Fibroblast of lung (primary cell): ENCODE results near the gene PIF1. TPM values are rescaled to one million over a fixed set of nuclear protein-coding genes. Genes with fewer than 3 reads are reported as not detected.

ENCODE experiments used
- DNase-seq, 2 donors: peaks; one replicate each; pipeline versions ENCODE4 v3.0.0 to v3.0.0-alpha.2; 2010; ENCODE audit warnings: low read depth in 2 of 2
- H2AFZ ChIP-seq: 2 replicates; pipeline ENCODE4 v1.5.1; 2012; ENCODE audit warnings: low read length, control low read depth, inconsistent platforms
- H3K27ac ChIP-seq: 2 replicates; pipeline ENCODE4 v1.5.1; 2011; ENCODE audit warnings: low read length, control low read depth; ENCODE audit not compliant: insufficient read depth
- H3K27me3 ChIP-seq: 2 replicates; pipeline ENCODE4 v1.5.1; 2011; ENCODE audit warnings: mild to moderate bottlenecking, low read length; ENCODE audit not compliant: control insufficient read depth, insufficient read depth
- H3K36me3 ChIP-seq: 2 replicates; pipeline ENCODE4 v1.5.1; 2011; ENCODE audit warnings: low read length; ENCODE audit not compliant: control insufficient read depth, insufficient read depth
- H3K4me1 ChIP-seq: 2 replicates; pipeline ENCODE4 v1.5.1; 2011; ENCODE audit warnings: low read length; ENCODE audit not compliant: control insufficient read depth, insufficient read depth; ENCODE audit errors: extremely low read depth
- H3K4me2 ChIP-seq: 2 replicates; pipeline ENCODE4 v1.5.1; 2011; ENCODE audit warnings: low read length, control low read depth; ENCODE audit not compliant: insufficient read depth; ENCODE audit errors: extremely low read depth
- H3K4me3 ChIP-seq, 4 experiments: fragments of 200-600 bp in 1 of 4; sonication (generic) in 1 of 4; replicated peaks in 1 of 4; 2 replicates each; pipeline ENCODE4 v1.5.1; 2011 to 2016; ENCODE audit warnings: low read length in 4 of 4, low read depth in 3 of 4, mild to moderate bottlenecking in 3 of 4, control low read depth in 2 of 4, inconsistent platforms in 1 of 4, mixed read lengths in 1 of 4; ENCODE audit not compliant: insufficient read depth in 1 of 4; ENCODE audit errors: control extremely low read depth in 1 of 4
- H3K79me2 ChIP-seq: 2 replicates; pipeline ENCODE4 v1.5.1; 2012; ENCODE audit warnings: mild to moderate bottlenecking, low read length, inconsistent platforms; ENCODE audit not compliant: control insufficient read depth, insufficient read depth
- H3K9ac ChIP-seq: 2 replicates; pipeline ENCODE4 v1.5.1; 2011; ENCODE audit warnings: mild to moderate bottlenecking, low read length, control low read depth; ENCODE audit not compliant: insufficient read depth
- H3K9me3 ChIP-seq: 2 replicates; pipeline ENCODE4 v1.5.1; 2012; ENCODE audit warnings: low read depth, low read length; ENCODE audit not compliant: control insufficient read depth, insufficient read depth
- H4K20me1 ChIP-seq: 2 replicates; pipeline ENCODE4 v1.5.1; 2011; ENCODE audit warnings: low read length; ENCODE audit not compliant: control insufficient read depth, insufficient read depth; ENCODE audit errors: extremely low read depth
- EZH2 ChIP-seq: IDR thresholded peaks from 2 replicates; pipeline ENCODE4 v1.5.1; 2012; ENCODE audit warnings: low read length, control low read depth, mild to moderate bottlenecking; ENCODE audit errors: missing control alignments
- polyA plus RNA-seq, 2 donors: library from polyadenylated mRNA; depleted of rRNA in 1 of 2; stranded (reverse) in 1 of 2; unstranded in 1 of 2; fragments of >200 nt; gene quantifications; 2 replicates each; pipeline ENCODE4 v1.2.1, GENCODE V29; 2011 to 2012; ENCODE audit warnings: missing spikeins in 1 of 2
- total RNA-seq: library from RNA; depleted of rRNA; stranded (reverse); fragments of >200 nt; gene quantifications from 2 replicates; pipeline ENCODE4 v1.2.1, GENCODE V29; 2014
- TF ChIP-seq, protein P1 (sequence below), 2 donors: IDR thresholded peaks in 1 of 2; conservative IDR thresholded peaks in 1 of 2; 1 replicate in 1 of 2; 2 replicates in 1 of 2; pipeline ENCODE4 v1.5.1; 2011 to 2012; ENCODE audit warnings: low read length in 2 of 2, control low read depth in 1 of 2, inconsistent platforms in 1 of 2, low read depth in 1 of 2, mild to moderate bottlenecking in 1 of 2

The PIF1 gene
- total and polyA plus RNA-seq, 2 donors (not counting 1 experiment from before 2014, with no cell fraction given): 5.1 to 9.4 TPM

- Histone ChIP-seq H3K27ac (no peak overlapping the region), H2AFZ (no peak overlapping the region), H3K4me3 (no peak overlapping the region), H3K27me3 (no peaks in the 10 kb centered on the region), H3K9me3 (no peaks in the 10 kb centered on the region), H3K4me2 (no peak overlapping the region), H3K4me1 (peaks cover 46% of the 10 kb centered on the region), H4K20me1 (no peaks in the 10 kb centered on the region), H3K36me3 (peaks cover 49% of the 10 kb centered on the region), H3K79me2 (peaks cover 37% of the 10 kb centered on the region), H3K9ac (no peak overlapping the region)
- DNase-seq: no peak
- TF ChIP-seq, protein P1, sequence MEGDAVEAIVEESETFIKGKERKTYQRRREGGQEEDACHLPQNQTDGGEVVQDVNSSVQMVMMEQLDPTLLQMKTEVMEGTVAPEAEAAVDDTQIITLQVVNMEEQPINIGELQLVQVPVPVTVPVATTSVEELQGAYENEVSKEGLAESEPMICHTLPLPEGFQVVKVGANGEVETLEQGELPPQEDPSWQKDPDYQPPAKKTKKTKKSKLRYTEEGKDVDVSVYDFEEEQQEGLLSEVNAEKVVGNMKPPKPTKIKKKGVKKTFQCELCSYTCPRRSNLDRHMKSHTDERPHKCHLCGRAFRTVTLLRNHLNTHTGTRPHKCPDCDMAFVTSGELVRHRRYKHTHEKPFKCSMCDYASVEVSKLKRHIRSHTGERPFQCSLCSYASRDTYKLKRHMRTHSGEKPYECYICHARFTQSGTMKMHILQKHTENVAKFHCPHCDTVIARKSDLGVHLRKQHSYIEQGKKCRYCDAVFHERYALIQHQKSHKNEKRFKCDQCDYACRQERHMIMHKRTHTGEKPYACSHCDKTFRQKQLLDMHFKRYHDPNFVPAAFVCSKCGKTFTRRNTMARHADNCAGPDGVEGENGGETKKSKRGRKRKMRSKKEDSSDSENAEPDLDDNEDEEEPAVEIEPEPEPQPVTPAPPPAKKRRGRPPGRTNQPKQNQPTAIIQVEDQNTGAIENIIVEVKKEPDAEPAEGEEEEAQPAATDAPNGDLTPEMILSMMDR (conservative IDR thresholded peaks at IDR 0.05 in 1 of 2, IDR thresholded peaks at IDR 0.05 in 1 of 2; ENCODE audit: low read depth in 1 of 2, low read length in 2 of 2): no peak
- TF ChIP-seq EZH2: no peak
These were observed 35.9 kb upstream of the PIF1 start for GRCh38 chr15:64861331-64861730.

GRCh38 chr15:64859226-64859625 lies 33.8 kb upstream of the PIF1 start:
- H4K20me1 ChIP-seq: no peaks in the 10 kb centered on the region
- H2AFZ ChIP-seq: no peak overlapping the region
- H3K4me1 ChIP-seq: peaks cover 56% of the 10 kb centered on the region
- H3K36me3 ChIP-seq: peaks cover 50% of the 10 kb centered on the region
- peaks cover 50% of the 10 kb centered on the region for H3K79me2 ChIP-seq
- TF ChIP-seq, protein P1 (conservative IDR thresholded peaks at IDR 0.05 in 1 of 2, IDR thresholded peaks at IDR 0.05 in 1 of 2; ENCODE audit: low read depth in 1 of 2, low read length in 2 of 2): no peak
- no peak for TF ChIP-seq EZH2
- no peaks in the 10 kb centered on the region for H3K9me3 ChIP-seq
- DNase-seq: no peak
- no peak overlapping the region for H3K4me3 ChIP-seq
- H3K27me3 ChIP-seq: no peaks in the 10 kb centered on the region
- no peak overlapping the region for H3K4me2 ChIP-seq
- H3K9ac ChIP-seq: no peak overlapping the region
- H3K27ac ChIP-seq: no peak overlapping the region

- no peak overlapping the region for H2AFZ ChIP-seq
- H3K9ac ChIP-seq: no peak overlapping the region
- peaks cover 51% of the 10 kb centered on the region for H3K36me3 ChIP-seq
These were observed 32.7 kb upstream of the PIF1 start for GRCh38 chr15:64858021-64858575.

More at GRCh38 chr15:64858021-64858575, 32.7 kb upstream of the PIF1 start:
- Histone ChIP-seq H3K9me3 (no peaks in the 10 kb centered on the region), H3K27ac (peak overlapping the region; percentile 83), H4K20me1 (no peaks in the 10 kb centered on the region), H3K4me1 (peaks cover 58% of the 10 kb centered on the region), H3K4me2 (peak overlapping the region; percentile 13), H3K27me3 (no peaks in the 10 kb centered on the region), H3K4me3 (no peak overlapping the region), H3K79me2 (peaks cover 58% of the 10 kb centered on the region)
- TF ChIP-seq, protein P1 (conservative IDR thresholded peaks at IDR 0.05 in 1 of 2, IDR thresholded peaks at IDR 0.05 in 1 of 2; ENCODE audit: low read depth in 1 of 2, low read length in 2 of 2): no peak
- no peak for TF ChIP-seq EZH2
- DNase-seq: no peak
